ENCODE measurements around the gene RAX. TPM values are rescaled to one million over a fixed set of nuclear protein-coding genes. Genes with fewer than 3 reads are reported as not detected.
A peak's percentile ranks its signal among the peaks of the same experiment; 100 is the strongest.

Gene RAX
- total RNA-seq, 1 experiment from 2014 or later, result not detected

DNA sequence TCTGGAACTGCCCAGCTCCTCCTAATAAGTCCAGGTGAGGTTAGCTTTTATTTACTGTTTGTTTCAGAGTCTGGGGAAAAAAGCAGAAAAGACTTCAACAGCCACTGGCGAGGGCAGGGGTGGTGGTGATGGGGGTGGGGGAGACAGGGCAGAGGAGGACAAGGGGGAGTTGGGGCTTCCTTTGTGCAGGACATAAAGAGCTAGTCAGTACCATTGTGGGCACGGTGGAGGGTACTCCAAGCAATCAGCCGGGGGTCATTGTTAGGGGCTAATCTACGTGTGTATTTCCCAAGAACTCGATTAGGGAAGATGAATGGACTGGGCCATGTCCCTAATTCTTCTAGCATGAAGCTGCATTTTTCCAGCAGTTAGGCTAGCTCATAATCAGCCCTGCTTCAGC lies 2.8 kb upstream of the RAX start:
- no peak for DNase-seq (ENCODE audit: low read depth)
- in situ Hi-C loops (cut with HindIII; ENCODE audit: low pct_unique_long_range_greater_than_20kb, low sequenced_read_pairs), result no loop called here

DNA sequence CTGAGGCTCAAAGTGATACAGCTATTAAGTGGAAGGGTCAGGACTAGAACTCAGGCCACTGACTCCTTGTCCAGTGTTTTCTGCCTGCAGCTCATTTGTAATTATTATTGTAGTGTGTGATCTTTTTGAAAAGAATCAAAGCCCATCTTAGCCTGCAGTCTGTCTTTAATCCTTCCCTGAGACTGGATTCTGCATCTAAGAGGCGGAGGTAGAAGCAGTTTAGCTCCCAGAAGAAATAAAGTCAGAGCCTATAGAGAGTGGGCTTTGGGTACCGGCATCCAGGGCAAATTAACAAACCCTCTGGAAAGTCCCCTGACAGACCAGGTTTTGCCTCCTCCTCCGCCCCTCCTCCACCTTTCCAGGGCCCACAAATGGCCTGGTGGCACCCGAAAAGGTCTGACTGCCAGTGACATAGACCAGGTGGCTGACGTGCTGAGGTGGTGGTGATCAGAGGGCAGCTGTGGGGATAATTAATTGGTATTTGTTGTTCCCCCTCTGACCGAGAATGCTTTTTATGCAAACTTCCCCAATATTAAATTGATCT lies 2.2 kb upstream of the RAX start:
- DNase-seq (ENCODE audit: low read depth), result no peak
- in situ Hi-C loops (cut with HindIII; ENCODE audit: low pct_unique_long_range_greater_than_20kb, low sequenced_read_pairs), result no loop called here

GRCh38 chr18:59274533-59274928 lies 1.3 kb upstream of the RAX start:
- in situ Hi-C loops (cut with HindIII; ENCODE audit: low pct_unique_long_range_greater_than_20kb, low sequenced_read_pairs), result no loop called here
- DNase-seq (ENCODE audit: low read depth), result no peak

DNA sequence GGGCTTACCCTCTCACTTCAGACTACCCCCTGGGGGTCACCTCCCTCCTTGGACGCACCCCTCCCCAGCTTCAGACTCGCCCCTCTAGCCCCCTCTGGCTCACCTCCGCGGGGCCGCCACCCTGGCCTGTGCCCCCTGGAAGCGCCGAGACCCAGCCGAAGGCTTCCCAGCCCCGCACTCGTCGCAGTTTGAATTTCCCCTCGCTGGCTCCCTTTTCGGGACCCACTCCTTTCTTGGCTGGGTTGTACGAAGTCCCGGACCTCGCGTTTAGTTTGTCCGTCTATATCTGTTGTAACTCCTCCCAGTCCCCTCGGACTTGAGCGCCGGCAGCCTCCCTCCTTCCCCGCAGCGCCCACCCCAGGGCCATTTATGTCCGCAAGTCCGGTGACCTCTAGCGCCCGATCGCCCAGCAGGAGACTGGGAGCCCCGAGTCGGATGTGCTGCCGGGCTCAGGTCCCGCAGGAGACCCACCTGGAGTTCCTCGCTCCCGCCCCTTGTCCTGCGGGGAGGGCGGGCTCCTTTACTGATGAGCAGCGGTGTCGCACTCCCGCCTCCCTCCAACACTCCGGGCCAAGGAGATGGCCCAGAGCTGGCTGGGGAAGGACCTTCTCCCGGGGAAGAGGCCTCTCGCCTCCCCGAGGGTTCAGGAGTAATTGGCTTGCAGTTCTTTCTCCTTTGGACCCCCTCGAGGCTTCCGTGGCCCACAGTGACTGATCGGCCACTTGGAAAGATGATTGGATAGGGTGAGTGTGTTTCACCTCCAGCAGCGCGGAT lies 692 bp upstream of the RAX start:
- no peak for DNase-seq (ENCODE audit: low read depth)
- in situ Hi-C loops (cut with HindIII; ENCODE audit: low pct_unique_long_range_greater_than_20kb, low sequenced_read_pairs), result no loop called here

DNA sequence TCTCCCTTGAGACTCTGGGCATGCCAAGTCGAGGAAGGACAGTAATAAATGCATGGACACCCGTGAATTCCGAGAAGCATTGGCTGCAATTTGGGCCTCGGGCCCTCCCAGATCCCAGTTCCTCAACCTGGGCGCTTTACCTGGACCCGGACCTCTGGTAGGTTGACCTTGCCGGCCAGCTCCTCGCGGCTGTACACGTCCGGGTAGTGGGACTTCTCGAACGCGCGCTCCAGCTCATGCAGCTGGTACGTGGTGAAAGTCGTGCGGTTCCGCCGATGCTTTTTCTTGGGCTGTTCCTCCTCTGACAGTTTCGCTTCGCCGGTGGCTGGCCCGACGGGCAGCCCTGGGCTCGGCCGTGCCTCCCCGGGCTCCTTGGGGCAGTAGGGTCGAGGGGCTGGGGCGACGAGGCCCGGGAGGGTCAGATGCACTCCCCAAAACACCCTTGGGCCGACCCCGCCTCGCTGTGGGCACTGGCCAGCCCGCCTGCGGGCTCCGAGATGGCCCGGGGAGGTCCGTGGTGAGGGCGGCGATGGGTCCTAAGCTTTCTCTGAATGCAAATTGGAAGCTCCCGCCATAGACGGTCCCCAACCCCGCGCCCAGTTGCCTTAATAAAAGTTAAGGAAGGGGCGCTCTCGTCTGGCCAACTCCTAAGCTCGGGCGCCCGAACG lies 899 bp downstream of the RAX start:
- in situ Hi-C loops (cut with HindIII; ENCODE audit: low pct_unique_long_range_greater_than_20kb, low sequenced_read_pairs), result no loop called here

DNA sequence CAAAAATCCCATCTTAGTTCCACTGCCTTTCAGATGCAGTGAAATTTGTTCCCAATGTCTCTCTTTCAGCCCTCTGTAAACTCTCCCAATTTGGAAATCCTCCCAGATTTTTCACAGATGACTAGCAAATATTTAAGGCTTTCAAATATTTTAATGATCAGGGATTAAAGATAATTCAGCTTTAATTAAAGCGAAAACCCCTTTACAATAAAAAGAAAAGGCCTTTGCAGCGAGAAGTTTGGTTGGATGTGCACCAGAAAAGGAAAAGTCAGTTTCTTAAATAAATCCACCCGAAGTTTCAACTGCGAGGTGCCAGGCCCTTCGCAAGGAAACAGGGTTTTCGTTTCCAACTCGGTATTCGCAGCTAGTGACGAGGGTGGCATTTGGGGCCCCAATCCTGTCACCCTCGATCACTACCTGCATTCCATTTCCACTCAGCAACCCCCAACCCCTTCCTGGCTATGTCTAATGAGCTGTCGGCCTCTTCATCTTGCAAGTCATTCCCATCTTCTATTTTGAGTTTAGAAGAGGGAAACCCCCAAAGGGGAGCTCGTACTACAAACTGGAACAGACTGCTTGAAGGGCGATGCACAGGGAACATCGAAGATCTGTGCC lies 1.5 kb downstream of the RAX start:
- no peak for DNase-seq (ENCODE audit: low read depth)

More for the DNA sequence above, 899 bp downstream of the RAX start:
- DNase-seq (ENCODE audit: low read depth), result no peak

GRCh38 chr18:59270689-59271257 lies 2.5 kb downstream of the RAX start:
- in situ Hi-C loops (cut with HindIII; ENCODE audit: low pct_unique_long_range_greater_than_20kb, low sequenced_read_pairs), result no loop called here
- DNase-seq (ENCODE audit: low read depth), result no peak

More for the DNA sequence above, 1.5 kb downstream of the RAX start:
- in situ Hi-C loops (cut with HindIII; ENCODE audit: low pct_unique_long_range_greater_than_20kb, low sequenced_read_pairs), result no loop called here

DNA sequence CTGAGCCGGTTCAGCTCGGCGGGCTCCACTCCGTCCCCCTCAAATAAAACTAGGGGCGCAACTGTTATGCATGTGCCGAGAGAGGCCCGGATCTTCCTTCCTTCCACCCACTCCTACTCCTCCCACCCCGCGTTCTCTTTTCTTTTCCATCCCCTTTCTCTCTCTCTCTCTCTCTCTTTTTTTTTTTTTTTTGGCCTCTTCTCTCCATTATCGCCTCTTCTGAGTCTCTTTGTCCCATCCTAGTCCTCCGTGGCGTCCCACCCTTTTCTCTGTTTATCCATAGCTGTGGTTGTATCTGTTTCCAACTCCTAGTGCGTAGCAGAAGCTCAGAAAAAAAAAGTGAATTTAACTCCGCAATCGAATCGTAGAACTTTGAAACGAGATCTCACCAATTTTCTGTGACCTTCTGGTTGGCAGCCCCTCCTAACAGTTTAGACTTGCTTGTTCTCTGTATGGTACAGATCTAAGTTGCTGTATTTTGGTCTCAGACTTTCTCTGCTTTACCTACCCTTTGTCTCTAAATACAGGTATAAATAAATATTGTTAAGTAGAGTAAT lies 3.6 kb downstream of the RAX start:
- in situ Hi-C loops (cut with HindIII; ENCODE audit: low pct_unique_long_range_greater_than_20kb, low sequenced_read_pairs), result no loop called here
- no peak for DNase-seq (ENCODE audit: low read depth)

DNA sequence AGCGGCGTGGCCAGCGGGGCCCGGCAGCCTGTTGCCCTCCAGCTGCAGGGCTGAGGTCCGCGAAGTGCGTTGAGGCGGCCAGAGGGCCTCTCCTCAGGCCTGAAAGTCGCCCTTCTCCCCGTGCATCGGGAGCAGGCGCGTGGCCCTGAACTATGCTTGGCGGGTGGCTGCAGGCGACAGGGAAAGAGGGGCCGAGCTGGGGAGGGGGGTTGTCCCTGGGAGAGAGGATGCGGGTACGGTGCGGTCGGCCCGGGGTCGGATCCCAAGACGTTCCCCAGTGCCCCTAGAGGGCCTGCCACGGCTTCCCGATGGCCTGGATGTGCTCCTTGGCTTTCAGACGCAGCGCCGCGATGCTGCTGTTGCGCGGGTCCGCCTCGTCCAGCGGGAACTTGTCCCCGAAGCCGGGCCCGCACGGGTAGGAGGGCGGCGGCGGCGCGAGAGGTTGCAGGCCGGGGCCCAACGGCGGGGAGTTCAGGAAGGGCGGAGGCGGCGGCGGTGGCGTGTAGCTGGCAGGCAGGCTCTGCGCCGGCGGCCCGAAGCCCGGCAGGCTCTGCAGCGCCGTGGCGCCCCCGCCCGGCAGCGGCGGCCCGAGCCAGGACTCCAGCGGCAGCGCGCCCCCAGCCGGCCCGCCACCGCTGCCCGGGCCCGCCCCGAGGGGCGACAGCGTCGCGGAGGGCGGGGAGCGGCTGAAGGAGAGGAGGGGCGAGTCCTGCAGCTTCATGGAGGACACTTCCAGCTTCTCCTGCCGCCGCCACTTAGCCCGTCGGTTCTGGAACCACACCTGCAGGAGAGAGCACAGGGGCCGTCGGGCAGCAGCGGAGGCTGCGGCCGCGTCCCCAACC lies 4.3 kb downstream of the RAX start:
- peak; percentile 30 for DNase-seq (ENCODE audit: low read depth)
- in situ Hi-C loops (cut with HindIII; ENCODE audit: low pct_unique_long_range_greater_than_20kb, low sequenced_read_pairs), result no loop called here

- DNase-seq (ENCODE audit: low read depth), result no peak
- in situ Hi-C loops (cut with HindIII; ENCODE audit: low pct_unique_long_range_greater_than_20kb, low sequenced_read_pairs), result no loop called here
These were observed 5.0 kb downstream of the RAX start for GRCh38 chr18:59268127-59268720.

GRCh38 chr18:59267503-59268126 lies 5.6 kb downstream of the RAX start:
- in situ Hi-C loops (cut with HindIII; ENCODE audit: low pct_unique_long_range_greater_than_20kb, low sequenced_read_pairs), result no loop called here
- no peak for DNase-seq (ENCODE audit: low read depth)

DNA sequence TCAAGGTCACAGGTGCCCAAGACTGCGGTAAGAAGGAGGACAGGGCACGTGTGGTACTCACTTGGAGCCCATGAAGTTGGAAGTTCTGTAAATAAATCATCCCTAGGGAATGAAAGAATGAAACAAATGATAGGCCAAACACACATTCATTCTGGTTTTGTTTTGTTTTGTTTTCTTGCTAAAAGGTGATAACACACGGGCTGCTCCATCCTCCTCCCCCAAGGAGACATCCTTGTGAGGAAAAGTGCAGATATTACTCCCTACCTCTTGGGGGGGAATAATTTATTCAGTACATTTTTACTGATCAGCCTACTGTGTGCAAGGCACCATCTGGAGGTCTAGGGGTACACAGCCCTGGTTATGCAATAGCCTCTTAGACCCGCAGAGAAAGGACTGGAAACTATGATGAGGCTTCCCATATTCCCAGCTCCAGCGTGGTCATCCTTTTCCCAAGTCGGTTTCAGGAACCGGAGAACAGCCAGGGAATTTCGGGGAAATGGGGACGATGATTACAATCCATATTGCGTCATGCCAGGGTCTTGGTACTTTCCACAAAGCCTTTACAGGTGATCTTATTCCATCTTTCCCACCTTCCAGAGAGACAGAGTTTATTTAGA lies 6.3 kb downstream of the RAX start:
- in situ Hi-C loops (cut with HindIII; ENCODE audit: low pct_unique_long_range_greater_than_20kb, low sequenced_read_pairs), result no loop called here
- DNase-seq (ENCODE audit: low read depth), result no peak

DNA sequence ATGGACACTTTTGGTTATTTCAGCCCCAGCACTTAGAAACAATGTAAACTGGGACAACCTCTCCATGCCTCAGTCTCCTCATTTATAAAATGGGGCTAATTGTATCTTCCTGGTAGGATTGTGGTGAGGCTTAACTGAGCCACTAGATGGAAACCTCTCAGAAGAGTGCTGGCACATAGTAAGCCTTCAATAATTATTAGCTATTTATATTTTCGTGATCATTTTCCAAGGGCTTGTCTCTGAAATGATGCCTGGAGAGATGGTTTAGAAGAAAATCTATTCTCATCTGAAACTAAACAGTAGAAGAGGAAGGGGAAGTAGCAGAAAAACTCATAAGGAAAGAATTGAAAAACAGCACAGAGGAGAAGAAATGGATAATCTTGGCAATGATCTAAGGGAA lies 6.8 kb downstream of the RAX start:
- DNase-seq (ENCODE audit: low read depth), result no peak
- in situ Hi-C loops (cut with HindIII; ENCODE audit: low pct_unique_long_range_greater_than_20kb, low sequenced_read_pairs), result no loop called here

GRCh38 chr18:59265974-59266369 lies 7.3 kb downstream of the RAX start:
- no peak for DNase-seq (ENCODE audit: low read depth)
- in situ Hi-C loops (cut with HindIII; ENCODE audit: low pct_unique_long_range_greater_than_20kb, low sequenced_read_pairs), result no loop called here

DNA sequence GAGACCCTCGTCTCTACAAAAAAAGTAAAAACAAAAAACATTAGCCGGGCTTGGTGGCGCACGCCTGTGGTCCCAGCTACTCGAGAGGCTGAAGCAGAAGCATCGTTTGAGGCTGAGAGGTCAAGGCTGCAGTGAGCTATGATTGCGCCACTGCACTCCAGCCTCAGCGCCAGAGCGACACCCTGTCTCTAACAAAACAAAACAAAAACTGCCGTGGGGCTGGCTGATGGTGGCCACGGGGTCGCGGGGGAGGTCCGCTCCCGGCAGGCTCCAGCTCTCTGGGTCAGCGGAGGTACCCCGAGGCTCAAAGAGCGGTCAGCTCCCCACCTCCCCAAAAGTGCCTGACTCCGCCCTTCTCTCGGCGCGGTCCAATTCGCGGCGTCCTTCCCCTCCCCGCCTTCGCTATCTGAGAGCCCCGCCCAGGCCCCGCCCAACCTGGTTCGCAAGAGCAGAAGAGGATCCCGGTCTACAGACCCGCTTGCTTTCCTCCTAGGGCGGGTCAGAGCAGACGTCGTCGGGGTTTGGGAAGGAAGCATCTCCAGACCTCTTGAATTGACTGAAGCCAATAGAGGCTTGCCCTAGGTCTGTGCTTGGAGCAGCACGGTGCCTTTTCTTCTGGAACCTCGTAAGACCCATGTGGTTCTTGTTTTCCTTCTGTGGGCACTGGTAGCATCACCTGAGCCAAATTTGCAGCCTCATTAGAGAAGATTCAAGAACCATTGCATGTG lies 7.8 kb downstream of the RAX start:
- in situ Hi-C loops (cut with HindIII; ENCODE audit: low pct_unique_long_range_greater_than_20kb, low sequenced_read_pairs), result no loop called here
- DNase-seq (ENCODE audit: low read depth), result no peak

GRCh38 chr18:59264651-59265245 lies 8.5 kb downstream of the RAX start:
- DNase-seq (ENCODE audit: low read depth), result no peak
- in situ Hi-C loops (cut with HindIII; ENCODE audit: low pct_unique_long_range_greater_than_20kb, low sequenced_read_pairs), result no loop called here

Measured in Caki2 (cell line).